NCI-H226 (cell line): Measurements from ENCODE around the gene GMFB.
A peak's percentile ranks its signal among the peaks of the same experiment; 100 is the strongest.

Source experiments
- DNase-seq: peaks from one replicate; pipeline ENCODE4 v3.0.0-alpha.2; 2015

The GMFB gene

GRCh38 chr14:54488646-54489317 is at the start of gene GMFB:
Gene GMFB, minus strand, starts transcription at chr14:54488980. Its CDS starts 53 bp downstream, at chr14:54488927.
- peak; percentile 88 for DNase-seq

DNA sequence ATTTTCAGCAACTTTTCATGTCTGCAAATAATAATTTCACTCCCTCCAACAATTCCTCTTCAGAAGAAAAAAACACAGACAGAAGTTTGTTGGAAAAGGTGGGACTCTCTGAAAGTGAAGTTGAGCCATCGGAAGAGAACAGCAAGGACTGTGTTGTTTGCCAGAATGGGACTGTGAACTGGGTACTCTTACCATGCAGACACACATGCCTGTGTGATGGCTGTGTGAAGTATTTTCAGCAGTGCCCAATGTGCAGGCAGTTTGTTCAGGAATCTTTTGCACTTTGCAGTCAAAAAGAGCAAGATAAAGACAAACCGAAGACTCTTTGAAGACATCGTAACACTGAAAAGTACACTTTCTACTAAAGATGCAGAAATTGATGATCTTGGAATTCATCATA is 49.3 kb upstream of the GMFB start:
- DNase-seq = no peak

DNA sequence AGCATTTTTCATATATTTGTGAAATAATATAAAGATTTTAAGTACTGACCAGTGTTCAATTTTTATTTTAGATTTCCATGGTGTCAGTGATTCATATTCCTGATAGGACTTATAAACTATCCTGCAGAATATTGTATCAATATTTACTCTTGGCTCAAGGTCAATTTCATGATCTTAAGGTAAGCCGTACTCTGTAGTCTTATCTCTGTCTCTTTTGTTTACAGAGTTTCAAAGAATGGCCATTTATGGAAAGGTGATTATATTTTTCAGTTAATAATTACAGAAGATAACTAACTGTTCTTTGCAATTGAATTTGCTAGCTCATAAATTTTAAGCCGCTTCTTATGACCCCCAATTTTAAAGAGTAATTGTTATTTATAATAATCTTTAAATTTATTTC is 48.9 kb upstream of the GMFB start:
- DNase-seq = no peak

- DNase-seq = no peak
Observed at GRCh38 chr14:54535646-54536045, 46.9 kb upstream of the GMFB start.

DNA sequence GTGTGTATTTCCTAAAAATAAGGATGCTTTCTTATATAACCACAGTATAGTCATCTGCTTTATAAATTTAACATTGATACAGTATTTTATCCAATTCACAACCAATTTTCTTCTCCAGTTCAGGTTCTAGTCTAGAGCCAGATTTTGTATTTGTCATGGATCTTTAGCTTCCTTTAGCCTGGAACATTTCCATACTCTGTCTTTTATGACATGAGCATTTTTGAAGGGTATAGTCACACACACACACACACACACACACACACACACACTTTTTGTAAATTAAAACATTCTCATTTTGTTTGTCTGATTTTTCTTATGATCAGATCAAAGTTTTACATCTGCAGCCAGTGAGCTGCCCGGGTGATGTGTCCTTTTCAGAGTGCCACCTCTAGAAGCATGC is 46.3 kb upstream of the GMFB start:
- DNase-seq = no peak

DNA sequence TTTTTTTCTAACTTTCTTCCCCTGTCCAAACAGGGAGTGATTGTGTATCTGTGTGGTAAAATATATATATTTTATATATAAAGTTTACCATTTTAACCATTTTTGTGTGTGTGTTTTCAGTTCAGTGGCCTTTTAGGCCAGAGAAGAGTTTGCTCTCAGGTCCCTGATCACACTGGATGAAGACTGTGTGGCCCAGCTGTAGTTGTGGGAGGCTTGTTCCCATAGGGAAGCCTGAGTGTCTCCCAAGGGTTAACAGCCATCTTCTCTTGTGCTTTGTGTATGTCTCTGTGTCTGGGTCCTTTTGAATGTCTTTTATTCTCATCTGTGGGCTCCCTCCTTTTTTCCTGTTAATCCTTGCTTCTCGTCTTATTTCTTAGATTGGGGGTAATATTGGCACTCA is 44.3 kb upstream of the GMFB start:
- no peak for DNase-seq

DNA sequence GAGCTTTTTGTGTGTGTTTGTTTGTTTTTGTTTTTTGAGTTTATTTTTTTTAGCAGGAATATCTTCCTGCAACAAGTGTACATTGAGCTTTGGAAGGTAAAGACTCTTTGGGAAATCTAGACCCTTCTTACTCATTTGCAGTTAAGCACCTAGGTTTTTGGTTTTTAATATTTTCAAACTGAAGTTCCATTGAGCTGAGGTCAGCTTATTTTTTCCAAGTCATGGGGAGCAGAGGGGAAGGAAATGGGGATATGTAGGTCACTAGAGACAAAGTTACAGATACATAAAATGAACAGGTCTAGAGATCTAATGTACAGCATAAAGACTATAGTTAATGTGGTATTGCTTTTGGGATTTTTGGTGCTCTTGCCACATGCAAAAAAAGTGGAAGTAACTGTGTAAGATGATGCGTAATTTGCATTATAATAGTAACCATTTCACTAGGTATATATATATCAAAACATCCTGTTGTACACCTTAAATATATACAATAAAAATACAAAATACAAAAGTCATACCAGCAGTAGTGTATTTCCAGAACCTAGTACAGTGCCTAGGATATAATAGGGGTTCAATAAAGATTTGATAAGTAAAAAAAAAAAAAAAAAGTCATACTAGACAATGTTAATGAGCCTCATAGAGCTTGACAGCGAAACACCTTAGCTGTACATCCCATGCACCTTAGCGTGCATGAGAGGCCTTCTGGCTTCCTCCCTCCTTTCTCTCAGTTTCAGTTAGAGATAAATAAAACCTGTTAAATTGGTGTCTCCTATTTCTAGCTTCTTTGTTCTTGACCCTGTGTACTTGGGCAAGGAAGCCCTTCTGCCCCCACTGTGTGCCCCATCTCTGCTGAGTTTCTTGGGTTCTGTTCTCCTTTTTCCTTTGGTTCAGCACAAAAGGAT is 43.6 kb upstream of the GMFB start:
- DNase-seq = no peak

- peak; percentile 24 for DNase-seq
Observed at GRCh38 chr14:54529811-54530210, 41.0 kb upstream of the GMFB start.

GRCh38 chr14:54528973-54529372 is 40.2 kb upstream of the GMFB start:
- DNase-seq = no peak

GRCh38 chr14:54524410-54524809 is 35.6 kb upstream of the GMFB start:
- no peak for DNase-seq

DNA sequence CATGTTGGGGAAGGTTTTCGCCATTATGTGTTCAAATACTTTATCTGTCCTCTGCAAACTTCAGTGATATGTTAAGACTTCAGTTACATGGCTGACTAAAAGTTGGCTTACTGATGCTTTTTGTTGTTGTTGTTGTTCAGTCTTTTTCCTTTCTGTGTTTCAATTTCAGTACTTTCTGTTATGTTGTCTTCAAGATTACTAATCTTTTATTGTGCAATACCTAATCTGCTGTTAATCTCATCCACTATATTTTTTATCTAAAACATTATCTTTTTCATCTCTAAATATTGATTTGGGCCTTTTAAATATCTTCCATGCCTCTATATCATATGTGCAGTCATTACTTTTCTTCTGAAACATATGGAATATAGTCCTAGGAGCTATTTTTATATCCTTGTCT is 27.9 kb upstream of the GMFB start:
- no peak for DNase-seq

- no peak for DNase-seq
Observed at GRCh38 chr14:54515670-54516069, 26.9 kb upstream of the GMFB start.

DNA sequence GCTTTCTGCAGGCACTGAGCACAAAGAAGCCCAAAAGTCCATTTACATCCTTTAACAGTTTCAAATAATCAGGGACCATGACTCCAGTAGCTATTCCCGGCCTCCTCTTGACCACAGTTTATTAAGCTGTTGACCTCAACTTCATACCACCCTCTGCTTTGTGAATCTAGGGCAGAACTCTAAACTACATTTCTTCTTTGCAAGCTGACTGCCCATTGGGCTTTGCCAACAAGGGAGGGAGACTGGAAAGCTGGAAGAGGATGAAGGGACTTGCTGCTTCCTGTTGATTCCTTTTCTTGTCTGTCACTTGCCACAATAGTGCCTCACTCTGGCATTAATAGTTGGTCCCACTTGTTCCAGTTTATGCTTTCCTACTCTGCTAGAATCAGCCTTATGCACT is 23.6 kb upstream of the GMFB start:
- no peak for DNase-seq

DNA sequence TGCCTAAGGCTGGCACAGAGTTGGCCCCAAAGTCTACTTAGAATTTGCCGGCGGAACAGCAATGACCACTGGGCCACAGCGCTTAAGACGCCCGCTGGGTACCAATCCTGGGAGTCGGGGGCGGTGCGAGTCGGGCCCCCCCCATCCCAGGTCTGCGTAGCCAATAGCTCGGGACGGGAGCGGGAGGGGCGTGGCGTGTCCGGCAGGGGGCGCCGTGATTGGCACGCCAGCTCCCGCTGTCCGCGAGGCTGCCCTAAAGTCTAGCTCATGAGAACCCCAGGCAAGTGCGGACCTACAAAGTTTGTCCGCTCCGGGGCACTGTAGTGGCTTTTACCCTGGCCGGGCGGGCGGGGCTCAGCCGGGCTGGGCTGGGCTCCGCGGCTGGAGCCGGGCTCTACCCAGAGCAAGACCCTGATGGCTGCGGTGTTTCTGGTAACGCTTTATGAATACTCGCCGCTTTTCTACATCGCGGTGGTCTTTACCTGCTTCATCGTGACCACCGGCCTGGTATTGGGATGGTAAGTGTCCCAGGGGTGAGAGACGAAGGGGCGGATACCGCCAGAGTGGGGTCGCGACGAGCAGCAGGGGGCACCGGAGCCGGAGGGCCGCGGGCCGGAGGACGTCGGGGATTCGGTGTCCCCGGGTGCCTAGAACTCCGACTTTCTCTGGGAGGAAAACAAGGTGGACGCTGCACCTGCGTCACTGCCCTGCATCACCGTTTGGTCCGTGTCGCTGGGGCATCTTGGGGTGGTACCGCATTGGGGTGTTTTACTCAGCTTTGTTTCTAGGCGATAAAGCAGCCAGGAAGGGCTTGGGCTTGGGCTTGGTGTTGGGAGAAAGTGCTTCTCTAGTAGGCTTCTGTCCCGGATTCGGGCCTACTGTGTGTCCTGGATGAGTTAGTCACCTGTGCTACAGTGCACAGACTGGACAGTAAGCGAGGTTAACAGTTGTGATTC is 21.0 kb upstream of the GMFB start, which contains the start of gene CGRRF1:
CGRRF1 (plus strand) TSS at position 361 of the 956 bp plus-strand sequence; CDS start at position 415, 54 bp downstream.
- DNase-seq = peak; percentile 98

- DNase-seq = peak; percentile 20
Observed at GRCh38 chr14:54503486-54503885, 14.7 kb upstream of the GMFB start.

- DNase-seq = no peak
Observed at GRCh38 chr14:54502602-54503001, 13.8 kb upstream of the GMFB start.

- DNase-seq = no peak
Observed at GRCh38 chr14:54501480-54501879, 12.7 kb upstream of the GMFB start.

DNA sequence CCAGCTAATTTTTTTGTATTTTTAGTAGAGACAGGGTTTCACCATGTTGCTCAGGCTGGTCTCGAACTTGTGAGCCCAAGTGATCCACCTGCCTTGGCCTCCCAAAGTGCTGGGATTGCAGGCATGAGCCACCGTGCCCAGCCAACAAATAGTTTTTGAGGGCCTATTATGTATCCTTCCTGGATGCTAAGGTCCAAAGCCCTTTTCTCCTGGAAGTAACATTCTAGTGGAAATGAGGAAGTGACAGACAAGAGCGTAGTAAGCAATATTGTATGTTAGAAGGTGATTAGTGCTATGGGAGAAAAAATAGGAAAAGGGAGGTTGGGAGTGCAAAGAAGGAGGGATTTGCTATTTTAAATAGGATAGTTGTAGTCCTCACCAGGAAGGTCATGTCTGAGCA is 12.0 kb upstream of the GMFB start:
- DNase-seq = no peak

DNA sequence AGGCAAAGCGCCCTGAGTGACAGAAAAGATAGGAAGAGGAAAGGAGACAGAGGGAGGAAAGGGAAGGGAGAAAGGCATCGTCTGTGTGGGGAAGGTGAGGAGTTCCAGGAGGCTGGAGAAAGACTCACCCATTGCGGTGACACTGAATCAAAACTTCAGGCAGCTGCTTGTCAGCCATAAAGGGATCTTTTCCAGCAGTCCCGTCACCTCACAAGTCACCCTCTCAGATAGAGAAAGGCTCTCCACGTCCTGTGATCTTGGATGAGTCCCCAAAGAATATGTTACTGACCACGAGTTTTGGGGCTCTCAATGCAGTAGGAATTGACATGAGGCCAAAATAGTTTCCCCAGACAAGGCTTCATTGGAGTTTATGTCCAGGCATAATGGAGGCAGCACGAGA is 9.8 kb upstream of the GMFB start:
- DNase-seq = no peak

- DNase-seq = no peak
Observed at GRCh38 chr14:54498095-54498531, 9.3 kb upstream of the GMFB start.

- no peak for DNase-seq
Observed at GRCh38 chr14:54497224-54497623, 8.4 kb upstream of the GMFB start.

GRCh38 chr14:54493293-54493692 is 4.5 kb upstream of the GMFB start:
- DNase-seq = no peak
